Lower leg skin (tissue), 4 donors: Measurements from ENCODE around the gene ULK1. TPM values are rescaled to one million over a fixed set of nuclear protein-coding genes. Genes with fewer than 3 reads are reported as not detected.

Experiments used
- DNase-seq, 2 donors: peaks; one replicate each; pipeline ENCODE4 v3.0.0-alpha.2; 2019; ENCODE audit warnings: low spot score in 2 of 2
- H3K4me3 ChIP-seq: fragments of 200-600 bp; sonication (generic); 2 replicates; pipeline ENCODE4 v1.5.1; 2017; ENCODE audit warnings: mild to moderate bottlenecking, low read depth; ENCODE audit not compliant: poor library complexity, severe bottlenecking
- POLR2A ChIP-seq, 2 donors: fragments of 450-650 bp; IDR thresholded peaks; one replicate each; pipeline ENCODE4 v1.6.1; 2016 to 2017; ENCODE audit warnings: antibody characterized with exemption in 2 of 2, mild to moderate bottlenecking in 1 of 2, moderate library complexity in 1 of 2
- WGBS, 2 donors: methylation state at CpG; one replicate each; pipeline ENCODE4 v1.1.5; 2018; 5-methylcytosine and 5-hydroxymethylcytosine counted together
- intact Hi-C: fragments of 100-400 bp; cut with DNase I; formaldehyde crosslinking; loops from one replicate; pipeline ENCODE4 v1.15.0; 2023; ENCODE audit warnings: low total_unique reads
- total RNA-seq, 4 donors: library from RNA; depleted of rRNA; stranded (reverse); fragments of >200 nt; gene quantifications; one replicate each; pipeline ENCODE4 v1.1.0, GENCODE V29; 2016
- TF ChIP-seq, protein P1 (sequence below), 3 donors: fragments of 450-650 bp; IDR thresholded peaks; one replicate each; pipeline ENCODE4 v1.5.1; 2016; ENCODE audit warnings: antibody characterized with exemption in 3 of 3, mild to moderate bottlenecking in 3 of 3, moderate library complexity in 2 of 3

The ULK1 gene
- total RNA-seq, 4 donors from 2014 or later: 42.8 to 117 (median 46.1) TPM

DNA sequence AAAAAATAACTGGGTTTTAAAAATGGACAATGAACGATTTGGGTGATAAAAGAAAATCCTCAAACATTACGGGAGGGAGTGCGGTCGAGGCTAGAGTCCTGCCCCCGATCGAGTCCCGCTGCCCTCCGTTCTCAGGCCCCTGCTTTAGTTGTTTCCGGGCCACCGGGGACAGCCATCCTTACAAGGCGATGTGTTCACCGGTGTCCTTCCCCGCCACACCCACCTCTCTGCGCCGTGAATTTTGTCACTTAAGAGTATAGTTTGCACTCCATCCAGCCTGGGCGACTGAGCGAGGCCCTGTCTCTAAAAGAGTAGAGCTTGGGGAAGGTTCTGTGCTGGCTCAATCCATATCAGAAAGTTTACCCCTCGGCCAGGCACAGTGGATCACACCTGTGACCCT, 2.9 kb downstream of the ULK1 start:
- intact Hi-C loops: no loop called here
- 88 to 89% methylated on average over 18 of the region's 18 CpGs for WGBS, 2 donors
- DNase-seq: peak in 1 of 2 donors; percentile 85
- H3K4me3 ChIP-seq: no peak overlapping the region
- TF ChIP-seq POLR2A (IDR thresholded peaks at IDR 0.05): no peak
- TF ChIP-seq, protein P1, sequence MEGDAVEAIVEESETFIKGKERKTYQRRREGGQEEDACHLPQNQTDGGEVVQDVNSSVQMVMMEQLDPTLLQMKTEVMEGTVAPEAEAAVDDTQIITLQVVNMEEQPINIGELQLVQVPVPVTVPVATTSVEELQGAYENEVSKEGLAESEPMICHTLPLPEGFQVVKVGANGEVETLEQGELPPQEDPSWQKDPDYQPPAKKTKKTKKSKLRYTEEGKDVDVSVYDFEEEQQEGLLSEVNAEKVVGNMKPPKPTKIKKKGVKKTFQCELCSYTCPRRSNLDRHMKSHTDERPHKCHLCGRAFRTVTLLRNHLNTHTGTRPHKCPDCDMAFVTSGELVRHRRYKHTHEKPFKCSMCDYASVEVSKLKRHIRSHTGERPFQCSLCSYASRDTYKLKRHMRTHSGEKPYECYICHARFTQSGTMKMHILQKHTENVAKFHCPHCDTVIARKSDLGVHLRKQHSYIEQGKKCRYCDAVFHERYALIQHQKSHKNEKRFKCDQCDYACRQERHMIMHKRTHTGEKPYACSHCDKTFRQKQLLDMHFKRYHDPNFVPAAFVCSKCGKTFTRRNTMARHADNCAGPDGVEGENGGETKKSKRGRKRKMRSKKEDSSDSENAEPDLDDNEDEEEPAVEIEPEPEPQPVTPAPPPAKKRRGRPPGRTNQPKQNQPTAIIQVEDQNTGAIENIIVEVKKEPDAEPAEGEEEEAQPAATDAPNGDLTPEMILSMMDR (IDR thresholded peaks at IDR 0.05): no peak

- intact Hi-C loops: no loop called here
- TF ChIP-seq POLR2A (IDR thresholded peaks at IDR 0.05): no peak
- TF ChIP-seq, protein P1 (IDR thresholded peaks at IDR 0.05): no peak
- H3K4me3 ChIP-seq: no peak overlapping the region
- DNase-seq: no peak
- WGBS, 2 donors: 85 to 91% methylated on average over 9 of the region's 9 CpGs
Observed at GRCh38 chr12:131897875-131898274, 3.5 kb downstream of the ULK1 start.

DNA sequence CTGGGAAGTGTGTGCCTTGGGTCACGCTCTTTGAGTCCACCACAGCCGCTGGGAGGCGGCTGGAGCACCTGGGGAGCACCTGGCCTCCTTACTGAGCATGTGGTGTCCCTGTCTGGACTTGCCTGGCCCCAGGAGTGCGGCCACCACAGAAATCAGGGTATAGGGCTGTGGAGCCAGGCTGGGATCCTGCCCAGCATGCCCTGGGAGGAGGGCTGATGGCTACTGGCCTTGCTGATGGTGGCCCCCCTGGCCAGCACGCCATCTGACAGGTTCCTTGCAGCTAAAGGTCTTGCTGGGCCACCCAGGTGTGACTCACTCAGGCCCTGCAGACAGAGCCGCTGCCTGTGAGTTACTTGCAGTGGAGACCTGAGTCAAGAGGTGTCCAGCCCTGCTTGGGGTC, 6.0 kb downstream of the ULK1 start:
- no peak overlapping the region for H3K4me3 ChIP-seq

GRCh38 chr12:131901431-131902331, 7.3 kb downstream of the ULK1 start:
- no peak for DNase-seq
- H3K4me3 ChIP-seq: no peak overlapping the region
- TF ChIP-seq, protein P1 (IDR thresholded peaks at IDR 0.05): no peak
- no peak for TF ChIP-seq POLR2A (IDR thresholded peaks at IDR 0.05)
- 60 to 68% methylated on average over 17 to 28 of the region's 30 CpGs for WGBS, 2 donors
- intact Hi-C loops: no loop called here

More for the DNA sequence above, 6.0 kb downstream of the ULK1 start:
- TF ChIP-seq POLR2A (IDR thresholded peaks at IDR 0.05): no peak
- TF ChIP-seq, protein P1 (IDR thresholded peaks at IDR 0.05): no peak
- DNase-seq: no peak
- intact Hi-C loops: no loop called here
- WGBS, 2 donors: 56 to 93% methylated on average over 5 of the region's 6 CpGs

DNA sequence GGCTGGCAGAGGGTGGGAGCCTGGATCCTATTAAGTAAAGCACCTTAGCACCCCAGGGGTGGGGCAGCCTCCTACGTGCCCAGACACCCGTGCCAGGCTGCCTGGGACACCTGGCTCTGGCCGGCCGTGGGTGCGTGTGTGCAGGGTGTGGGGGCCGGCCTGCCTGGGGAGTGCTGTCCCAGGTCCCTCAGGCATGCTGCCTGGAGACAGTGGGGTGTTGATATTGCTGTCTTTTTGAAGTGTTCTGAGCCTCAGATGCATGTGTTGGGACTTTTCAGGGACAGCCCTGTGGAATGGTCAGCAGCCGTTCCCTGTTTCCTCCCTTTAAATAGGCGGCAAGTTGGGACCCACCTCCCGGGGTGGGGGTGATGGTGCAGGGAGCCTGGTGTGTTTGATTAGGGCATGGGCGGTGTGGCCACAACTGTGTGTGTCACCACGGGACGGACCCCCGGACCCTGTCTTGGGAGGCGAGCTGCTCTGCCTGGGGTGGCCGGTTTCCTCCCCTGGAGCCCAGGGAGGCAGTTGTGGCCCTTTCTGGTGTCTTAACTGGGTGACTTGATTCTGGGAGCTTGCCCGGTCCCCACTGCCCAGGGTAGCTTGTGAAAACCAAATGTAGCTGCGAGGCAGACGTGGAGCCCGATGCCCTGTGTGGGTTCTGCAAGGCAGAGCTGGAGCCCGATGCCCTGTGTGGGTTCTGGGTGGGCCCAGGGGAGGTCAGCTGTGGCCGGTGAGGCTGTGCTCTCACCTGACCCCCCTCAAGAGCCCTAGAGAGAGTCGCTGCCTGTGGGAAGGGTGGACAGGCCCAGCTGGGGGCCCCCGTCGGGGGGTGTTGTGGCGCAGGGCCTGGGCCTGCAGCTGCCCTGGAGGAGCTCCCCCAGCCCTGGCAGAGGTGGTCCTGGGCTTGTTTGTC, 8.2 kb downstream of the ULK1 start:
- H3K4me3 ChIP-seq: no peak overlapping the region
- TF ChIP-seq, protein P1 (IDR thresholded peaks at IDR 0.05): no peak
- no peak for TF ChIP-seq POLR2A (IDR thresholded peaks at IDR 0.05)
- 61 to 65% methylated on average over 18 to 21 of the region's 25 CpGs for WGBS, 2 donors
- peak in 1 of 2 donors; percentile 86 for DNase-seq
- intact Hi-C loops: no loop called here
